OCI-LY7 (cell line): Measurements from ENCODE around the gene DBF4B.

Experiments used
- CTCF ChIP-seq: fragments of 200-600 bp; sonication (generic); conservative IDR thresholded peaks from 2 replicates; pipeline ENCODE4 v1.5.1; 2014; ENCODE audit warnings: mild to moderate bottlenecking, antibody characterized with exemption, low read length, moderate library complexity, mixed read lengths
- EZH2phosphoT487 ChIP-seq: fragments of 200-600 bp; sonication (generic); IDR thresholded peaks from 2 replicates; pipeline ENCODE4 v1.6.1; 2018; ENCODE audit warnings: low read depth, borderline replicate concordance, mild to moderate bottlenecking, mixed run types, antibody characterized with exemption, low read length, moderate library complexity, mixed read lengths

DNA sequence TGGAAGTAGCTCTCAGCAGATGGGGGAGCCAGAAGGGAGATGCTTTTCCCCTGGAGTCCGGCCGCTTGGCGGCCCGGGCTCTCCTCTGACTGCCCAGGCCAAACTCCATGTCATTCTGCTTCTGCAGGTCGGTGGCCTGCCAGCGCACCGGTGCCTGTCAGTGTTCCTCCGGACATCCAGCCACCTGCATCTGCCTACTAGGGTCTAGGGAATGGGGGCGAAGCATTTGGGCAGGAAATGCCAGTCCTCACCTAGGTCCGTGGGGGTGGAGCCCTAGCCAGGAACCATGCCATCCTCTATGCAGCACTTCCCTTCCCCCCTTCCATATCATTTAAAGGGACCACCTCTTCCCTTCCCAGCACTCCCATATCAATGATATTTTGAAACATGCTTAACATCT is 87.5 kb downstream of the DBF4B start:
- no peak for TF ChIP-seq CTCF
- TF ChIP-seq EZH2phosphoT487: no peak
